Measurements from ENCODE around the gene UBE3C.

DNA sequence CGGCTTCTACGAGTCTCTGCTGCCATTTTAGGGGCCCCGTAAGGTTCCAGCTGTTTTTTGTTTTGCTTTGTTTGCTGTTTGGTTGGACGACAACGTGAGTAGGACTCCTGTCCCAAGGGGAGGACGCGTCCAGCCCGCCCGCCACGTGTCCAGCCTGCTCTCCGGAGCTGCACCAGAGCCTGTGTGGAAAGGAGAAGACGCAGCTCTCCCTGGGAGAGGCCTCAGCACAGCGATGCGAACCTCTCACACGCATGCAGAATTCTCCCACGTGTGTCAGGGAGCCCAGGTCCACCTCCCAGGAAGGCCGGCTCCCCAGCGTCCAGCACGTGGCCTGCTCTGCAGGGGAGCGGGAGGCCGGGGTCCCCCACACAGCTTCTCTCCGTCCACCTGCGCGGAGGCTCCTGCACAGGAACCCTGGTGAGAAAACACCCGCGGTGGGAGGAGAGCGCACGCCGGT, 161.7 kb downstream of the UBE3C start:
- no peak for TF ChIP-seq GATA2 (IDR thresholded peaks at IDR 0.05; ENCODE audit: low read depth, low read length)
- TF ChIP-seq GATA3 (IDR thresholded peaks at IDR 0.05; ENCODE audit: low read depth, low read length), result no peak
